ENCODE measurements around the gene CERCAM. TPM values are rescaled to one million over a fixed set of nuclear protein-coding genes. Genes with fewer than 3 reads are reported as not detected.
A peak's percentile ranks its signal among the peaks of the same experiment; 100 is the strongest.

CERCAM gene
- total RNA-seq, 1 donor from 2014 or later = 47.3 TPM

DNA sequence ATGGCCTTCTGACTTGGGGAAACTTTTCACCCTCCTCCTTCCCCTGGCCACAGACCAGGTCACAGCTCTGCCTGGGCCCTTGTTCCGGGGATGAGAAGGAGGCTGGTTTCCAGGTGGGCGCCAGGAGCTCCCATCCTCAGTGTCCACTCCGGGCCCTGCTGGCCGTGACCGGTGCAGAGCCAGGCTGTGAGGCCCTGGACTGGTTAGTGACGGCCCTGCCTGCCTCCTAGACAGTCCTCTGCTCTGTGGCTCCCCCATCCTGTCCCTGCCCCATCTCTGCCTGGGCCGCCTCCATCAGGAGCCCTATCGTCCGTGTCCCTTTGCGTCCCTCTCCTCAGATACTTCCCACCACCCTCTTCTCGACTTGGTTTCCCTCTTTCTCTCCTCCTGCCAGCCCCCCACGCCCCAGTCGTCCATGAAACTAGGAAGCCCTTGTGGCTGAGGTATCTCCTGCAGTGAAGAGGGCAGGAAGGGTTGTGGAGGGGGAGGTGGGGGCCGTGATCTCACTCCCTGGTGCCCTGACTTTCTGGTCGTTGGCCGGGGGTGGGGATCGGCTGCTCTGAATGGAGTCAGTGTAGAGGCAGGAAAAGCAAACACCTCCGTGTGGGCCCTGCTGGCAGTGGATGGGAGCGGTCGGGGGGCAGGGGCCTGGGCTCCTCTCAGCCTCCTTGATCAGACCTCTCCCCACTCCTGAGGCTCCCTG lies 15.4 kb upstream of the CERCAM start:
- H3K4me3 Mint-ChIP-seq = no peak overlapping the region
- peaks cover 21% of the 10 kb centered on the region for H3K4me1 Mint-ChIP-seq (ENCODE audit: unreplicated experiment)
- DNase-seq (ENCODE audit: extremely low spot score, unreplicated experiment) = peak; percentile 62
- TF ChIP-seq, protein P1, sequence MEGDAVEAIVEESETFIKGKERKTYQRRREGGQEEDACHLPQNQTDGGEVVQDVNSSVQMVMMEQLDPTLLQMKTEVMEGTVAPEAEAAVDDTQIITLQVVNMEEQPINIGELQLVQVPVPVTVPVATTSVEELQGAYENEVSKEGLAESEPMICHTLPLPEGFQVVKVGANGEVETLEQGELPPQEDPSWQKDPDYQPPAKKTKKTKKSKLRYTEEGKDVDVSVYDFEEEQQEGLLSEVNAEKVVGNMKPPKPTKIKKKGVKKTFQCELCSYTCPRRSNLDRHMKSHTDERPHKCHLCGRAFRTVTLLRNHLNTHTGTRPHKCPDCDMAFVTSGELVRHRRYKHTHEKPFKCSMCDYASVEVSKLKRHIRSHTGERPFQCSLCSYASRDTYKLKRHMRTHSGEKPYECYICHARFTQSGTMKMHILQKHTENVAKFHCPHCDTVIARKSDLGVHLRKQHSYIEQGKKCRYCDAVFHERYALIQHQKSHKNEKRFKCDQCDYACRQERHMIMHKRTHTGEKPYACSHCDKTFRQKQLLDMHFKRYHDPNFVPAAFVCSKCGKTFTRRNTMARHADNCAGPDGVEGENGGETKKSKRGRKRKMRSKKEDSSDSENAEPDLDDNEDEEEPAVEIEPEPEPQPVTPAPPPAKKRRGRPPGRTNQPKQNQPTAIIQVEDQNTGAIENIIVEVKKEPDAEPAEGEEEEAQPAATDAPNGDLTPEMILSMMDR (conservative IDR thresholded peaks at IDR 0.05) = no peak
- peaks cover 28% of the 10 kb centered on the region for H3K27me3 Mint-ChIP-seq
- no peaks in the 10 kb centered on the region for H3K9me3 Mint-ChIP-seq
- H3K27ac Mint-ChIP-seq = peak overlapping the region; percentile 50
- H3K36me3 Mint-ChIP-seq = no peaks in the 10 kb centered on the region

DNA sequence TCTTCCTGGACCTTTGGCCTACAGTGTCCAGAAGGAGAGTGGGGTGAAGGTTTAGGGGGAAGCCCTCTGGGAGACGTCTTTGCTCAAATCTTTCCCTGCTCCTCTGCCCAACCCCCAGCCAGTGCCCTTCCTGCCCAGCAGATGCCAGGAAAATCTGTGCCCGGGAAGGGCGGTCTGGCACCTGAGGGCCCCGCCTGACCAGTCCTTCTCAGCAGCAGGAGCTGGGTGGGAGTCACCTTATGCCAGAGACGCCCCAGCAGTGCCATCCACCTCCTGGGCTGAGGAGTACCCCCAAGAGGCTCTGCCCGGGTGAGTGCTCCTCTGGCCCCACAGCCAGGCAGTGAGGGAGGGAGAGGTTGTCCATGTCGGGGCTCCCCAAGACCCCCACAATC lies 14.9 kb upstream of the CERCAM start:
- Mint-ChIP-seq H3K27me3 (peaks cover 24% of the 10 kb centered on the region), H3K4me1 (ENCODE audit: unreplicated experiment) (peaks cover 21% of the 10 kb centered on the region)
- peak; percentile 62 for DNase-seq (ENCODE audit: extremely low spot score, unreplicated experiment)

DNA sequence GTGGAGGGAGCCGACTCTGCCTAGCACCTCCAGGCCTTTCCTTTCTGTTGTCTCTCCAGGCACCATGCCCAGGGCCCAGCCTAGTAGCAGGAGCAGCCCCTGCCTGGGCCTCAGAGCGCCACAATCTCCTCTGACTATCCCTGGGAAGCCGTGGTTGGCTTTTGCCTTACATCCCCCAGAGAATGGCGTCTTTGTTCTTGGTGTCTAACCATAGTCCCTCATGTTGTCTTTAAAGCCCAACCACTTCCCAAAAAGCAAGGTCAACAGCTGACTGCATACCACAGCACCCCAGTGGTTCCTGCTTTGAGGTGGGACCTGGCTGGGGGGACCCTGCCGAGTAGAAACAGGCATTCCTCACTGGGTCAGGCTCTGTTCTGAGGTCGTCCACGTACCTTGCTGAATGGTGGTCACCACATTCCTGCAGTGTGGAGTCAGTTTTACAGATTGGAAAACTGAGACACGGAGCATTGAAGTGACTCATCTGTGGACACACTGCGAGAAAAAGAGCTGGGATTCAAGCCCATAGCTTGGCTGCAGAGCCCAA lies 13.7 kb upstream of the CERCAM start:
- TF ChIP-seq, protein P1 (conservative IDR thresholded peaks at IDR 0.05) = no peak
- DNase-seq (ENCODE audit: extremely low spot score, unreplicated experiment) = peak; percentile 63
- H3K27ac Mint-ChIP-seq = peak overlapping the region; percentile 39
- no peaks in the 10 kb centered on the region for H3K36me3 Mint-ChIP-seq
- peaks cover 23% of the 10 kb centered on the region for H3K27me3 Mint-ChIP-seq
- peaks cover 25% of the 10 kb centered on the region for H3K4me1 Mint-ChIP-seq (ENCODE audit: unreplicated experiment)
- H3K4me3 Mint-ChIP-seq = no peak overlapping the region
- H3K9me3 Mint-ChIP-seq = no peaks in the 10 kb centered on the region

More for the DNA sequence above, 14.9 kb upstream of the CERCAM start:
- Mint-ChIP-seq H3K9me3 (no peaks in the 10 kb centered on the region), H3K36me3 (no peaks in the 10 kb centered on the region), H3K4me3 (no peak overlapping the region), H3K27ac (no peak overlapping the region)
- TF ChIP-seq, protein P1 (conservative IDR thresholded peaks at IDR 0.05) = no peak

DNA sequence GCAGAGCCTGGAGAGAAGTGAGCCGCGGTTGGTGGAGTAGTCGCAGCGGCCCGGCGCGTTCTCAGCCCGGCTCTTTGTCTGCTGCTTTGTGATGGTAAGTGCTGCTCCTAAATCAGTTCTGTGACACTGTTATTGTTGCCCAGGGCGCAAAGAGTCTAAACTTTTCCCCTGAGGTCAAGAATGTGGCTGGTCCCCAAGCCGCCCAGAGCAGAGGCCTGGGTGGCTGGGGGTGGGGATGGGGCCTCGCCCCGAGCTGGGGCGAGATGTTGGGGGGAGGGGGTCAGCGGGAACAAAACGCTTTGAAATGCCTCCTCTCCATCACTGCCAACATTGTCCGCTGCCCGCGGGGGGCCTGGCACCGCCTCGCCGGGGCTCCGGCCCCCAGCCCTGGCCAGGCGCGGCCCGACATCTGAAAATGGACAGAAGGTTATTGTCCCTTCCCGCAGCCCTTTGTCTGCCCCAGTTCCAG lies 11.7 kb upstream of the CERCAM start:
- no peak overlapping the region for H3K4me3 Mint-ChIP-seq
- H3K36me3 Mint-ChIP-seq = no peaks in the 10 kb centered on the region
- TF ChIP-seq, protein P1 (conservative IDR thresholded peaks at IDR 0.05) = no peak
- no peak for DNase-seq (ENCODE audit: extremely low spot score, unreplicated experiment)
- peaks cover 25% of the 10 kb centered on the region for H3K4me1 Mint-ChIP-seq (ENCODE audit: unreplicated experiment)
- no peaks in the 10 kb centered on the region for H3K9me3 Mint-ChIP-seq
- H3K27ac Mint-ChIP-seq = peak overlapping the region; percentile 29
- peaks cover 19% of the 10 kb centered on the region for H3K27me3 Mint-ChIP-seq

DNA sequence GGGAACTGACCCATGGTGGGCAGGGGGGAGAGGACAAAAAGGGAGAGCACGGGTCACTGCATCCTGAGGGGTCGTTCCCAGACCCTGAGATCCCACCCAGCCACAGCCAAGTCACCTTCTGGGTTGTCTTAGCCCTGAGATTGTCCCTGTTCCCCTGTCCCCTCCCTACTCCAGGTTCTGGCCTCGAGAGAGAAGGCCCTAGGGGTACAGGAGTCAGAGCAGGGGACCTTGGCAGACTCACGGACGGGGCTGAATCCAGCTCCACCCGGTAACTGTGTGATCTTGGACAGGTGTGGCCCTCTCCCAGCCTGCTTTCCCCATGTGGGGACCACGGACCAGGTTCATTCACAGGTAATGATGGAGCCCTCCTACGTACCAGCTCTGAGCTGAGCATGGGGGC lies 11.2 kb upstream of the CERCAM start:
- Mint-ChIP-seq H3K4me1 (ENCODE audit: unreplicated experiment) (peaks cover 25% of the 10 kb centered on the region), H3K27me3 (peaks cover 20% of the 10 kb centered on the region), H3K27ac (no peak overlapping the region)

More for the DNA sequence above, 11.2 kb upstream of the CERCAM start:
- Mint-ChIP-seq H3K36me3 (no peaks in the 10 kb centered on the region), H3K9me3 (no peaks in the 10 kb centered on the region), H3K4me3 (no peak overlapping the region)
- no peak for DNase-seq (ENCODE audit: extremely low spot score, unreplicated experiment)
- TF ChIP-seq, protein P1 (conservative IDR thresholded peaks at IDR 0.05) = no peak

Data from type B pancreatic cell (in vitro differentiated cells).